ENCODE measurements around the gene CD84. TPM values are rescaled to one million over a fixed set of nuclear protein-coding genes. Genes with fewer than 3 reads are reported as not detected.
A peak's percentile ranks its signal among the peaks of the same experiment; 100 is the strongest.

Gene CD84
- total RNA-seq, 2 donors from 2014 or later, result 1.3 to 3.0 TPM

DNA sequence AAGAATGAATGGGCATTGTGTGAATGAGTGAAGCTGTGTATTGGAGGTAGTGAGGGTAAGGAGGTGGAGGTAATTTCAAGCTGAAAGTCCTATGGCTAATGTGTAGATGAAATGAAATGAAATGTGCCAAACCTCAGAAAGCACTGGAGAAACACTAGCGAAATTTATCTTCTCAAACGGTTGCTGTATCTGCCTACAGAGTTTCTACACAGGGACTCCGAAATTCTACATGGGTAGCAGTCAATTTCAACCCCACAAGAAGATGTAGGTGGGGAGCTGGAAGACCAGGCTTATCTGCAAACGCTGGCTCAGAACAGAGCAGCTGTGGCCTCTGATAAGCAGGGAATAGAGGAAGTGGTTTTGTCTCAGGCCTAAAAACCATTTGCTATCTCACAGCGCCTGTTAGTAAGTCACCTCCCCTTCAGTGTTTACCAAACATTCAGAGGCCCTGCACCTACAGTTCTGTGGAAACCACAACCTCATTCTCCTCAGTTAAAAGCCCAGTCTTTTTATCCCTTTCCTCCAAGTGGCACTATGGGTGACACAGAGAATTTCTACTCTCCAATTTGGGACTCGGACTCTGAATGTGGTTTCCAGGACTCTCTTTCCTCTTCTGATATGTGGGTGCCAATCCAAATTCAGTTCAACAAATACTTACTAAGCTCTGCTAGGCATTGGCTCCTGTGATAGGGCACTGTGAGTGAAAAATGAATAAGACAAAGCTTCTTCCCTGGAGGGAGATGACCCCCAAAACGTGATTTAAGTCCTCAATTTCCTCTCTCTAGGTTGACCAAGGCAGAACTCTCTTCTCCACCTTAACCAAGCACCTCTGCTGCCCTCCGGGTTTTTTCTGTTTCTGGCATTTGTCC lies 39.1 kb downstream of the CD84 start:
- Histone ChIP-seq H3K4me1 (no peaks in the 10 kb centered on the region), H3K27ac (peak overlapping the region; percentile 89)
- intact Hi-C loops (cut with DNase I), result loop anchor here (10.0 kb wide), 1 partner anchor 65 kb away; no protein-coding TSS in a partner anchor

DNA sequence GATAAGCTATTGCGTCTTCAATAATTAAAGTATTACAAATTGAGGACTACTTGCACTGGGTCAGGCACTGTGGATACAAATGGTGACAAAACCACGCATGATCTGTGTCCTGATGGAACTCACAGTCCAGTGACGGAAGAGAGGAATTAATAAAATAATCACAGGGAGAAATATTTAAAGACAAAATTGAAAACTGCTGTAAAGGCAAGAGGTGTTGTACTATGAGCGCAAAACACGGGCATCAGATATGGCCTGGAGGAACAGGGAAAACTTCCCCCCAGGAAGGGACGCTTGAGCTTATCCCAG lies 39.7 kb downstream of the CD84 start:
- no peaks in the 10 kb centered on the region for H3K36me3 ChIP-seq
- no peaks in the 10 kb centered on the region for H3K4me1 ChIP-seq
- H3K27ac ChIP-seq, result peak overlapping the region; percentile 89
- H3K9me3 ChIP-seq, result no peaks in the 10 kb centered on the region
- peak overlapping the region in 1 of 2 donors; percentile 66 for H3K9ac ChIP-seq (ENCODE audit: low read depth in 2 of 2, low read length in 2 of 2)
- H3K27me3 ChIP-seq, result no peaks in the 10 kb centered on the region
- DNase-seq, result no peak
- TF ChIP-seq, protein P1, sequence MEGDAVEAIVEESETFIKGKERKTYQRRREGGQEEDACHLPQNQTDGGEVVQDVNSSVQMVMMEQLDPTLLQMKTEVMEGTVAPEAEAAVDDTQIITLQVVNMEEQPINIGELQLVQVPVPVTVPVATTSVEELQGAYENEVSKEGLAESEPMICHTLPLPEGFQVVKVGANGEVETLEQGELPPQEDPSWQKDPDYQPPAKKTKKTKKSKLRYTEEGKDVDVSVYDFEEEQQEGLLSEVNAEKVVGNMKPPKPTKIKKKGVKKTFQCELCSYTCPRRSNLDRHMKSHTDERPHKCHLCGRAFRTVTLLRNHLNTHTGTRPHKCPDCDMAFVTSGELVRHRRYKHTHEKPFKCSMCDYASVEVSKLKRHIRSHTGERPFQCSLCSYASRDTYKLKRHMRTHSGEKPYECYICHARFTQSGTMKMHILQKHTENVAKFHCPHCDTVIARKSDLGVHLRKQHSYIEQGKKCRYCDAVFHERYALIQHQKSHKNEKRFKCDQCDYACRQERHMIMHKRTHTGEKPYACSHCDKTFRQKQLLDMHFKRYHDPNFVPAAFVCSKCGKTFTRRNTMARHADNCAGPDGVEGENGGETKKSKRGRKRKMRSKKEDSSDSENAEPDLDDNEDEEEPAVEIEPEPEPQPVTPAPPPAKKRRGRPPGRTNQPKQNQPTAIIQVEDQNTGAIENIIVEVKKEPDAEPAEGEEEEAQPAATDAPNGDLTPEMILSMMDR (IDR thresholded peaks at IDR 0.05), result no peak
- H3K4me3 ChIP-seq, result no peak overlapping the region
- intact Hi-C loops (cut with DNase I), result no loop called here

More for the DNA sequence above, 39.1 kb downstream of the CD84 start:
- H3K9ac ChIP-seq (ENCODE audit: low read depth in 2 of 2, low read length in 2 of 2), result peak overlapping the region in 1 of 2 donors; percentile 66
- H3K36me3 ChIP-seq, result no peaks in the 10 kb centered on the region
- H3K27me3 ChIP-seq, result no peaks in the 10 kb centered on the region
- no peaks in the 10 kb centered on the region for H3K9me3 ChIP-seq
- H3K4me3 ChIP-seq, result no peak overlapping the region
- TF ChIP-seq, protein P1 (IDR thresholded peaks at IDR 0.05), result no peak
- peak; percentile 77 for DNase-seq

DNA sequence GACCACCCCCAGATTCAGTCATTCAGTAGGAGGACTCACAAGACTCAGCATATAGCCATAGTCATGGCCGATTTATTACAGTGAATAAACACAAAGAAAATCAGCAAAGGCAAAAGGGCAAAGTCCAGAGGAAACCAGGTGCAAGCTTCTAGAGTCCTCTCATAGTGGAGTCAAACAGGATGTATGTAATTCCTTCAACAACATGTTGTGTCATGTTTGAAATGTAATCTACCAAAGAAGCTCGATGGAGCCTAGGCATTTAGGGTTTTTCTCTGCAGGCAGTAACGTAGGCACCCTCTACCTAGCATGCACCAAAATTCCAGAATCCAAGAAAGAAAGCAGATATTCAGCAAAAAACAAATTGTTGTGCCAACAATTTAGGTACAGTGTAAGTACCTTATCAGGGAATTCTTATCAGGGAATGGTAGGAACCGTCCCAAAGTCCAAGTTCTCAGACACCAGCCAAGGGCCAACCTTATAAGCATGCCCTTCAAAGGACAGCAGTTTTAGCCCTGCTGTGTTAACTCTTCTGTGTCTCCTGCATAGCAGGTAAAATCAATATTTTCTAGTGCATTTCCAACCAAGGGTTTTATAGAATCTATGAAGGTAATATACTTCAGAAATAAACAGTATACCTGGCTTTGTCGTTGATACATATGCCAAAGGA lies 40.2 kb downstream of the CD84 start:
- intact Hi-C loops (cut with DNase I), result no loop called here
- peak overlapping the region; percentile 89 for H3K27ac ChIP-seq
- DNase-seq, result peak; percentile 84

DNA sequence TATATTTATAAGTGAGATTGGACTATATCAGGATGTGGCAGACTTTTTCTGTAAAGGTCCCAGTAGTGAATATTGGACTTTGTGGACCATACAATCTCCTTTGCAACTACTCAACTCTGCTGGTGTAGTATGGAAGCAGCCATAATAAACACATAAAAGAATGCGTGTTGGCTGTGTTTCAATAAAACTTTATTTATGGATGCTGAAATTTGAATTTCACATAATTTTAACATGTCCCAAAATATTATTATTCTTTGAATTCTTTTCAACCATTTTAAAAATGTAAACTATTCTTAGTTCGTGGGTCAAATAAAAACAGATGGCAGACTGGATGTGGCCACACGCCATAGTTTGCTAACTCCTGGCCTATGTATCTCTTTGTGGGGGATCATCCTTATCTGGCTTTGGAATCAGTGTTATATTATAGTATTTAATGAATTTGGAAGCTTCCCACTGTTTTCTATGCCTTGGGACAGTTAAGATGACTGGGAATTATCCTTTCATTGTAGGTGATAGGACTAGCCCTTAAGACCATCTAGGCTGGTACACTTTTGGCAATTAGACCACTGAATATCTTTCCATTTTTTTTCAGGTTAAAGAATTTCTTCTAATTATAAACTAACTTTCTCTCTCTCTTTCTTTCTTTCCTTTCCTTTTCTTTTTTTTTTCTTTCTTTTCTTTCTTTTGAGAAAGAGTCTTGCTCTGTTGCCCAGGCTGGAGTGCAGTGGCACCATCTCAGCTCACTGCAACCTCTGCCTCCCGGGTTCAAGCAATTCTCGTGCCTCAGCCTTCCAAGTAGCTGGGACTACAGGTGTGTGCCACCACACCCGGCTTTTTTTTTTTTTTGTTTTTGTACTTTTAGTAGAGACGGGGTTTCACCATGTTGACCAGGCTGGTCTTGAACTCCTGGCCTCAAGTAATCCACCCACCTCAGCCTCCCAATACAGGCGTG lies 41.3 kb downstream of the CD84 start:
- no peak overlapping the region for H3K9ac ChIP-seq (ENCODE audit: low read depth in 2 of 2, low read length in 2 of 2)
- TF ChIP-seq, protein P1 (IDR thresholded peaks at IDR 0.05), result no peak
- H3K4me1 ChIP-seq, result no peaks in the 10 kb centered on the region
- peak overlapping the region; percentile 89 for H3K27ac ChIP-seq
- intact Hi-C loops (cut with DNase I), result no loop called here
- H3K4me3 ChIP-seq, result no peak overlapping the region
- H3K36me3 ChIP-seq, result no peaks in the 10 kb centered on the region
- no peaks in the 10 kb centered on the region for H3K27me3 ChIP-seq
- DNase-seq, result no peak
- no peaks in the 10 kb centered on the region for H3K9me3 ChIP-seq

More for the DNA sequence above, 40.2 kb downstream of the CD84 start:
- Histone ChIP-seq H3K4me1 (no peaks in the 10 kb centered on the region), H3K4me3 (no peak overlapping the region), H3K9me3 (no peaks in the 10 kb centered on the region), H3K36me3 (no peaks in the 10 kb centered on the region), H3K27me3 (no peaks in the 10 kb centered on the region), H3K9ac (ENCODE audit: low read depth in 2 of 2, low read length in 2 of 2) (peak overlapping the region in 1 of 2 donors; percentile 66)
- TF ChIP-seq, protein P1 (IDR thresholded peaks at IDR 0.05), result no peak
